Esophagus muscularis mucosa (tissue), 4 donors: ENCODE results near the gene ST6GAL1. TPM values are rescaled to one million over a fixed set of nuclear protein-coding genes. Genes with fewer than 3 reads are reported as not detected.
"Not testable (repeated sequence)": the region's sequence is repeated elsewhere in the genome, so short reads cannot be mapped to it uniquely, and the experiment has no call there.

Source experiments
- DNase-seq: peaks from one replicate; pipeline ENCODE4 v3.0.0-alpha.2; 2017; ENCODE audit errors: extremely low spot score
- H3K27ac ChIP-seq, 4 donors: fragments of 200-600 bp; sonication (generic); replicated peaks in 1 of 4; 1 replicate in 3 of 4; 2 replicates in 1 of 4; pipeline ENCODE4 v1.5.1; 2016 to 2019; ENCODE audit warnings: mild to moderate bottlenecking in 1 of 4
- H3K27me3 ChIP-seq, 4 donors: fragments of 200-600 bp; sonication (generic); one replicate each; pipeline versions ENCODE4 v1.5.1 to v1.6.0; 2016 to 2019
- H3K36me3 ChIP-seq, 4 donors: fragments of 200-600 bp; sonication (generic); one replicate each; pipeline ENCODE4 v1.5.1; 2016 to 2019
- H3K4me1 ChIP-seq, 4 donors: fragments of 200-600 bp; sonication (generic); one replicate each; pipeline ENCODE4 v1.5.1; 2016 to 2019
- H3K4me3 ChIP-seq, 4 donors: fragments of 200-600 bp; sonication (generic); 1 replicate in 2 of 4; 2 replicates in 2 of 4; pipeline ENCODE4 v1.5.1; 2016 to 2019; ENCODE audit warnings: mild to moderate bottlenecking in 4 of 4, moderate library complexity in 1 of 4
- H3K9me3 ChIP-seq, 4 donors: fragments of 200-600 bp; sonication (generic); 1 replicate in 3 of 4; 2 replicates in 1 of 4; pipeline ENCODE4 v1.5.1; 2016 to 2019
- EP300 ChIP-seq: sonication (generic); formaldehyde crosslinking; IDR thresholded peaks from one replicate; pipeline ENCODE4 v1.6.1; 2017; ENCODE audit warnings: antibody characterized with exemption
- POLR2A ChIP-seq: fragments of 450-650 bp; IDR thresholded peaks from one replicate; pipeline ENCODE4 v1.6.1; 2017; ENCODE audit warnings: antibody characterized with exemption, moderate library complexity, mild to moderate bottlenecking, low read depth
- POLR2AphosphoS5 ChIP-seq, 2 donors: sonication (generic); formaldehyde crosslinking; IDR thresholded peaks; one replicate each; pipeline ENCODE4 v1.6.1; 2017; ENCODE audit warnings: antibody characterized with exemption in 2 of 2
- WGBS: methylation state at CpG from one replicate; pipeline ENCODE4 v1.1.5; 2018; 5-methylcytosine and 5-hydroxymethylcytosine counted together
- intact Hi-C: fragments of 100-400 bp; cut with DNase I; formaldehyde crosslinking; loops from one replicate; pipeline ENCODE4 v1.15.1; 2023
- total RNA-seq, 4 donors: library from RNA; depleted of rRNA; stranded (reverse); fragments of >200 nt; gene quantifications; one replicate each; pipeline versions ENCODE4 v1.1.0 to v1.2.1, GENCODE V29; 2016
- TF ChIP-seq, protein P1 (sequence below), 3 experiments: fragments of 200-600 bp in 2 of 3; fragments of 450-650 bp in 1 of 3; sonication (generic) in 2 of 3; IDR thresholded peaks; one replicate each; pipeline ENCODE4 v1.5.1; 2017 to 2019; ENCODE audit warnings: antibody characterized with exemption in 3 of 3, mild to moderate bottlenecking in 2 of 3, moderate library complexity in 1 of 3

Gene ST6GAL1
- total RNA-seq, 4 donors from 2014 or later, result 15.4 to 29.6 (median 24.4) TPM

GRCh38 chr3:187020376-187020775 lies 90.0 kb downstream of the ST6GAL1 start:
- H3K27ac ChIP-seq, result no peak overlapping the region
- 97% methylated on average over 3 of the region's 3 CpGs for WGBS

GRCh38 chr3:187021748-187022402 lies 91.5 kb downstream of the ST6GAL1 start:
- DNase-seq, result no peak
- intact Hi-C loops, result no loop called here
- H3K4me3 ChIP-seq, result no peak overlapping the region
- no peaks in the 10 kb centered on the region for H3K9me3 ChIP-seq
- H3K36me3 ChIP-seq, result no peaks in the 10 kb centered on the region
- peaks cover 0 to 10% (median under 1%) of the 10 kb centered on the region in 4 donors for H3K4me1 ChIP-seq
- H3K27me3 ChIP-seq, result no peaks in the 10 kb centered on the region
- H3K27ac ChIP-seq, result no peak overlapping the region
- 93% methylated on average over 6 of the region's 6 CpGs for WGBS
- no peak for TF ChIP-seq EP300
- TF ChIP-seq, protein P1, sequence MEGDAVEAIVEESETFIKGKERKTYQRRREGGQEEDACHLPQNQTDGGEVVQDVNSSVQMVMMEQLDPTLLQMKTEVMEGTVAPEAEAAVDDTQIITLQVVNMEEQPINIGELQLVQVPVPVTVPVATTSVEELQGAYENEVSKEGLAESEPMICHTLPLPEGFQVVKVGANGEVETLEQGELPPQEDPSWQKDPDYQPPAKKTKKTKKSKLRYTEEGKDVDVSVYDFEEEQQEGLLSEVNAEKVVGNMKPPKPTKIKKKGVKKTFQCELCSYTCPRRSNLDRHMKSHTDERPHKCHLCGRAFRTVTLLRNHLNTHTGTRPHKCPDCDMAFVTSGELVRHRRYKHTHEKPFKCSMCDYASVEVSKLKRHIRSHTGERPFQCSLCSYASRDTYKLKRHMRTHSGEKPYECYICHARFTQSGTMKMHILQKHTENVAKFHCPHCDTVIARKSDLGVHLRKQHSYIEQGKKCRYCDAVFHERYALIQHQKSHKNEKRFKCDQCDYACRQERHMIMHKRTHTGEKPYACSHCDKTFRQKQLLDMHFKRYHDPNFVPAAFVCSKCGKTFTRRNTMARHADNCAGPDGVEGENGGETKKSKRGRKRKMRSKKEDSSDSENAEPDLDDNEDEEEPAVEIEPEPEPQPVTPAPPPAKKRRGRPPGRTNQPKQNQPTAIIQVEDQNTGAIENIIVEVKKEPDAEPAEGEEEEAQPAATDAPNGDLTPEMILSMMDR (IDR thresholded peaks at IDR 0.05), result no peak
- no peak for TF ChIP-seq POLR2AphosphoS5 (IDR thresholded peaks at IDR 0.05)
- no peak for TF ChIP-seq POLR2A

More at GRCh38 chr3:187020376-187020775, 90.0 kb downstream of the ST6GAL1 start:
- Histone ChIP-seq H3K4me3 (no peak overlapping the region), H3K9me3 (no peaks in the 10 kb centered on the region), H3K36me3 (no peaks in the 10 kb centered on the region), H3K27me3 (no peaks in the 10 kb centered on the region), H3K4me1 (peaks cover 0 to 10% (median 4%) of the 10 kb centered on the region in 4 donors)
- TF ChIP-seq EP300, result no peak
- TF ChIP-seq, protein P1 (IDR thresholded peaks at IDR 0.05), result no peak
- DNase-seq, result no peak
- intact Hi-C loops, result no loop called here

- Histone ChIP-seq H3K36me3 (no peaks in the 10 kb centered on the region), H3K27me3 (no peaks in the 10 kb centered on the region), H3K4me3 (no peak overlapping the region), H3K9me3 (no peaks in the 10 kb centered on the region), H3K27ac (no peak overlapping the region), H3K4me1 (peaks cover 0 to 4% (median 0%) of the 10 kb centered on the region in 4 donors)
- TF ChIP-seq, protein P1 (IDR thresholded peaks at IDR 0.05), result no peak
- TF ChIP-seq EP300 (no peak), POLR2A (no peak), POLR2AphosphoS5 (IDR thresholded peaks at IDR 0.05) (no peak)
- no peak for DNase-seq
- 98% methylated on average over 3 of the region's 3 CpGs for WGBS
- intact Hi-C loops, result no loop called here
Measured at GRCh38 chr3:187022403-187023029, 92.2 kb downstream of the ST6GAL1 start.

DNA sequence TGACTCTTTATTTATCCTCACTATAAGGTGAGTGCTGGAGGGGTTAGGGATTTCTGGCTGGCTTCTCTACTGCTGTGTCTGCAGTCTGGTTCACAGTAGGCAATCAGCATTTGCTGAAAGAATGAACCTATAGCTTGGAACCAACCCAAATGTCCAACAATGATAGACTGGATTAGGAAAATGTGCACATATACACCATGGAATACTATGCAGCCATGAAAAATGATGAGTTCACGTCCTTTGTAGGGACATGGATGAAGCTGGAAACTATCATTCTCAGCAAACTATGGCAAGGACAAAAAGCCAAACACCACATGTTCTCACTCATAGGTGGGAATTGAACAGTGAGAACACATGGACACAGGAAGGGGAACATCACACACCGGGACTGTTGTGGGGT lies 93.0 kb downstream of the ST6GAL1 start:
- WGBS, result 94% methylated on average over 2 of the region's 2 CpGs
- H3K4me3 ChIP-seq, H3K4me1 ChIP-seq, H3K36me3 ChIP-seq, H3K27ac ChIP-seq, DNase-seq, intact Hi-C loops, H3K9me3 ChIP-seq, H3K27me3 ChIP-seq: not testable (repeated sequence)

- WGBS, result 80% methylated on average over 10 of the region's 10 CpGs
- Histone ChIP-seq H3K36me3 (no peaks in the 10 kb centered on the region), H3K27me3 (no peaks in the 10 kb centered on the region), H3K9me3 (no peaks in the 10 kb centered on the region), H3K27ac (no peak overlapping the region), H3K4me1 (peaks cover 0 to 6% (median 0%) of the 10 kb centered on the region in 4 donors), H3K4me3 (no peak overlapping the region)
- DNase-seq, result no peak
- intact Hi-C loops, result no loop called here
- no peak for TF ChIP-seq POLR2A
- TF ChIP-seq POLR2AphosphoS5 (IDR thresholded peaks at IDR 0.05), result no peak
- TF ChIP-seq, protein P1 (IDR thresholded peaks at IDR 0.05), result no peak
- TF ChIP-seq EP300, result no peak
Measured at GRCh38 chr3:187024536-187025226, 94.4 kb downstream of the ST6GAL1 start.
